ENCODE results near the gene COLEC11.

DNA sequence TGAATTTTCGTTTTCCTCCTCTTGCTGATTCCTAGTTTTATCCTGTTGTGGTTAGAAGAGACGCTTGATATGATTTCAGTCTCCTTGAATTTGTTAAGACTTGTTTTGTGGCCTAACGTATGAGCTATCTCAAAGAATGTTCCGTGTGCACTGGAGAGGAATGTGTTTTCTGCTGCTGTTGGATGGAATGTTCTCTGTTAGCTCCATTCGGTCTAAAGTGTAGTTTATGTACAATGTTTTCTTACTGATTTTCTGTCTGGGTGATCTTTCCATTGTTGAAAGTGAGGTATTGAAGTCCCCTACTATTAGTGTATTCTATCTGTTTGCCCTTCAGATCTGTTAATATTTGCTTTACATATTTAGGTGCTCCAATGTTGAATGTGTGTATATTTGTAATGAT, 25.9 kb downstream of the COLEC11 start:
- no peak for TF ChIP-seq POLR2A (IDR thresholded peaks at IDR 0.05; ENCODE audit: low read depth, low read length)
- TF ChIP-seq POLR2AphosphoS5 (IDR thresholded peaks at IDR 0.05; ENCODE audit: low read depth, low read length): no peak
- no peak for TF ChIP-seq TAF1 (IDR thresholded peaks at IDR 0.05; ENCODE audit: borderline replicate concordance, low read depth, low read length)

All from GM12892 (cell line).